ENCODE results near the gene TSPOAP1. TPM values are rescaled to one million over a fixed set of nuclear protein-coding genes. Genes with fewer than 3 reads are reported as not detected.

TSPOAP1 gene
- total RNA-seq, 2 donors from 2014 or later, result 31.3 to 36.8 TPM

- Histone ChIP-seq H3K36me3 (ENCODE audit: control insufficient read depth, insufficient read depth, low read length) (no peaks in the 10 kb centered on the region), H3K27me3 (ENCODE audit: control insufficient read depth, insufficient read depth, low read length, poor library complexity, severe bottlenecking) (peaks cover 8% of the 10 kb centered on the region), H3K4me1 (ENCODE audit: control insufficient read depth, insufficient read depth, low read length) (no peaks in the 10 kb centered on the region), H3K4me3 (ENCODE audit: low read length) (peak overlapping the region; percentile 76), H3K9me3 (ENCODE audit: control insufficient read depth, low read length) (no peaks in the 10 kb centered on the region), H3K9ac (ENCODE audit: extremely low read depth, low read length, poor library complexity, severe bottlenecking) (peak overlapping the region; percentile 33), H3K27ac (ENCODE audit: low read depth, low read length) (no peak overlapping the region)
- Mint-ChIP-seq H3K27me3 (ENCODE audit: insufficient read depth) (peaks cover 58% of the 10 kb centered on the region), H3K36me3 (ENCODE audit: low read depth) (peaks cover 6% of the 10 kb centered on the region), H3K27ac (no peak overlapping the region), H3K4me3 (peak overlapping the region; percentile 61), H3K4me1 (peaks cover 12% of the 10 kb centered on the region), H3K9me3 (no peaks in the 10 kb centered on the region)
- DNase-seq, result no peak
- WGBS, 2 experiments (ENCODE audit: insufficient coverage in 1 of 2, insufficient read length in 1 of 2), result 89 to 97% methylated on average over 6 to 8 of the region's 8 CpGs
- no peak for TF ChIP-seq CTCF (conservative IDR thresholded peaks at IDR 0.05)
Observed at GRCh38 chr17:58323366-58324055, 5.1 kb downstream of the TSPOAP1 start.

GRCh38 chr17:58322581-58323185 is 5.9 kb downstream of the TSPOAP1 start:
- peaks cover 8% of the 10 kb centered on the region for H3K27me3 ChIP-seq (ENCODE audit: control insufficient read depth, insufficient read depth, low read length, poor library complexity, severe bottlenecking)
- no peak overlapping the region for H3K4me3 ChIP-seq (ENCODE audit: low read length)
- TF ChIP-seq CTCF (conservative IDR thresholded peaks at IDR 0.05), result no peak
- no peaks in the 10 kb centered on the region for H3K4me1 ChIP-seq (ENCODE audit: control insufficient read depth, insufficient read depth, low read length)
- Mint-ChIP-seq H3K4me1 (peaks cover 12% of the 10 kb centered on the region), H3K36me3 (ENCODE audit: low read depth) (peaks cover 6% of the 10 kb centered on the region), H3K4me3 (no peak overlapping the region), H3K27me3 (ENCODE audit: insufficient read depth) (peaks cover 52% of the 10 kb centered on the region), H3K9me3 (no peaks in the 10 kb centered on the region), H3K27ac (no peak overlapping the region)
- no peak for DNase-seq
- no peak overlapping the region for H3K27ac ChIP-seq (ENCODE audit: low read depth, low read length)
- 94 to 100% methylated on average over 1 to 9 of the region's 9 CpGs for WGBS, 2 experiments (ENCODE audit: insufficient coverage in 1 of 2, insufficient read length in 1 of 2)
- no peaks in the 10 kb centered on the region for H3K36me3 ChIP-seq (ENCODE audit: control insufficient read depth, insufficient read depth, low read length)
- no peak overlapping the region for H3K9ac ChIP-seq (ENCODE audit: extremely low read depth, low read length, poor library complexity, severe bottlenecking)
- H3K9me3 ChIP-seq (ENCODE audit: control insufficient read depth, low read length), result no peaks in the 10 kb centered on the region

- Histone ChIP-seq H3K27me3 (ENCODE audit: control insufficient read depth, insufficient read depth, low read length, poor library complexity, severe bottlenecking) (peaks cover 8% of the 10 kb centered on the region), H3K4me1 (ENCODE audit: control insufficient read depth, insufficient read depth, low read length) (no peaks in the 10 kb centered on the region), H3K9me3 (ENCODE audit: control insufficient read depth, low read length) (no peaks in the 10 kb centered on the region), H3K36me3 (ENCODE audit: control insufficient read depth, insufficient read depth, low read length) (no peaks in the 10 kb centered on the region), H3K27ac (ENCODE audit: low read depth, low read length) (no peak overlapping the region), H3K4me3 (ENCODE audit: low read length) (no peak overlapping the region), H3K9ac (ENCODE audit: extremely low read depth, low read length, poor library complexity, severe bottlenecking) (no peak overlapping the region)
- H3K4me1 Mint-ChIP-seq, result peaks cover 12% of the 10 kb centered on the region
- peak; percentile 32 for DNase-seq
- no peak overlapping the region for H3K27ac Mint-ChIP-seq
- no peak for TF ChIP-seq CTCF (conservative IDR thresholded peaks at IDR 0.05)
- H3K4me3 Mint-ChIP-seq, result no peak overlapping the region
- 91% methylated on average over 14 to 18 of the region's 18 CpGs for WGBS, 2 experiments (ENCODE audit: insufficient coverage in 1 of 2, insufficient read length in 1 of 2)
- peaks cover 6% of the 10 kb centered on the region for H3K36me3 Mint-ChIP-seq (ENCODE audit: low read depth)
- peaks cover 46% of the 10 kb centered on the region for H3K27me3 Mint-ChIP-seq (ENCODE audit: insufficient read depth)
- H3K9me3 Mint-ChIP-seq, result no peaks in the 10 kb centered on the region
Observed at GRCh38 chr17:58321571-58322525, 6.7 kb downstream of the TSPOAP1 start.
